Measurements from ENCODE around the gene NOXA1. TPM values are rescaled to one million over a fixed set of nuclear protein-coding genes. Genes with fewer than 3 reads are reported as not detected.

Gene NOXA1
- total and polyA plus RNA-seq, 2 of the 8 experiments (the other 6 are each of a cell fraction or from before 2014, with no cell fraction given), result 0.34 to 0.91 TPM

- FAIRE-seq, result no peak
- peak overlapping the region; percentile 81 for H2AFZ ChIP-seq (ENCODE audit: low read length)
- TF ChIP-seq JUN (IDR thresholded peaks at IDR 0.05; ENCODE audit: low read depth, low read length) (no peak), KDM1A (IDR thresholded peaks at IDR 0.05; ENCODE audit: borderline replicate concordance, low read length) (no peak), SIX5 (IDR thresholded peaks at IDR 0.05; ENCODE audit: low read depth, low read length) (no peak), NRF1 (IDR thresholded peaks at IDR 0.05; ENCODE audit: low read depth, low read length) (no peak), SP4 (IDR thresholded peaks at IDR 0.05; ENCODE audit: low read length) (no peak), TEAD4 (IDR thresholded peaks at IDR 0.05; ENCODE audit: low read depth, low read length) (no peak), NANOG (IDR thresholded peaks at IDR 0.05; ENCODE audit: insufficient read depth, low read depth, low read length, poor library complexity, severe bottlenecking) (no peak), BRCA1 (IDR thresholded peaks at IDR 0.05; ENCODE audit: low read depth, low read length) (no peak), RAD21 (IDR thresholded peaks at IDR 0.05 in 1 of 2, conservative IDR thresholded peaks at IDR 0.05 in 1 of 2; ENCODE audit: low read depth in 2 of 2, low read length in 2 of 2) (no peak), ATF2 (IDR thresholded peaks at IDR 0.05; ENCODE audit: low read length) (no peak)
Observed at GRCh38 chr9:137421838-137422603, 1.2 kb upstream of the NOXA1 start.

More at GRCh38 chr9:137421838-137422603, 1.2 kb upstream of the NOXA1 start:
- WGBS, 2 experiments (ENCODE audit: extremely low coverage in 1 of 2, insufficient coverage in 1 of 2, insufficient read length in 1 of 2, insufficient replicate concordance in 2 of 2, low coverage in 1 of 2, low lambda C conversion rate in 2 of 2, missing lambda C conversion rate in 1 of 2), result 10% methylated on average over 11 of the region's 11 CpGs; no CpG with 5 or more reads in 1 of the 2 experiments
- H3K56ac ChIP-seq (replicated peaks; ENCODE audit: insufficient read length, low read depth, low read length), result no peak overlapping the region
- ChIA-PET POLR2A (ENCODE audit: partially characterized antibody) (interaction anchor here (0.6 to 2.1 kb wide), 5 partner anchors 9 to 142 kb away, joined by 3 to 11 read pairs (median 8); no protein-coding TSS in a partner anchor), CTCF (ENCODE audit: partially characterized antibody) (interaction anchor here (0.8 to 2.4 kb wide), 10 partner anchors 10 to 123 kb away, joined by 3 to 8 read pairs (median 4); no protein-coding TSS in a partner anchor)
- H3K23ac ChIP-seq (ENCODE audit: insufficient read length), result no peak overlapping the region
- no peak overlapping the region for H2BK15ac ChIP-seq (ENCODE audit: low read length)
- no peak overlapping the region for H3K27ac ChIP-seq (ENCODE audit: low read depth, low read length)
- H3K9me3 ChIP-seq (ENCODE audit: insufficient read depth in 2 of 2, low read depth in 1 of 2, low read length in 1 of 2), result no peaks in the 10 kb centered on the region
- no peak overlapping the region for H2BK20ac ChIP-seq (ENCODE audit: low read length)
- H3K9ac ChIP-seq (replicated peaks in 1 of 4; ENCODE audit: extremely low read depth in 1 of 4, low read depth in 3 of 4, low read length in 3 of 4), result peak overlapping the region; percentile 25 to 59 (median 32); a peak in 5 of 7 replicates
- H4K20me1 ChIP-seq (replicated peaks in 1 of 2; ENCODE audit: control insufficient read depth in 1 of 2, insufficient read depth in 2 of 2, low read length in 2 of 2), result peaks cover 0 to 1% of the 10 kb centered on the region in 2 experiments
- peaks cover 0 to 13% (median 2%) of the 10 kb centered on the region in 4 experiments; a peak in 4 of 7 replicates for H3K27me3 ChIP-seq (replicated peaks in 1 of 4; ENCODE audit: control insufficient read depth in 3 of 4, extremely low read depth in 1 of 4, insufficient read depth in 3 of 4, low read length in 3 of 4)
- H2BK5ac ChIP-seq (ENCODE audit: low read depth, low read length), result no peak overlapping the region
- H4K91ac ChIP-seq (replicated peaks; ENCODE audit: insufficient read length, low read length), result no peak overlapping the region
- peaks cover 0 to 2% (median 0%) of the 10 kb centered on the region in 4 experiments; a peak in 1 of 7 replicates for H3K4me1 ChIP-seq (replicated peaks in 1 of 4; ENCODE audit: control insufficient read depth in 3 of 4, insufficient read depth in 4 of 4, low read length in 3 of 4)
- DNase-seq (ENCODE audit: low read depth in 1 of 2, low spot score in 2 of 2), result no peak
- no peak overlapping the region for H4K8ac ChIP-seq (ENCODE audit: extremely low read depth, insufficient read depth, low read length)
- no peak overlapping the region for H3K4ac ChIP-seq (replicated peaks; ENCODE audit: insufficient read length, low read depth, low read length)
- H3K14ac ChIP-seq (ENCODE audit: insufficient read length), result no peak overlapping the region
- no peak overlapping the region for H2BK12ac ChIP-seq (ENCODE audit: low read depth, low read length)
- peaks cover 0 to 5% of the 10 kb centered on the region in 2 experiments; a peak in 1 of 4 replicates for H3K79me2 ChIP-seq (ENCODE audit: control insufficient read depth in 1 of 2, insufficient read depth in 2 of 2, low read length in 2 of 2)
- no peak overlapping the region for H2BK120ac ChIP-seq (replicated peaks; ENCODE audit: low read depth, low read length)
- H3K4me2 ChIP-seq (ENCODE audit: insufficient read depth in 1 of 2, low read depth in 2 of 2, low read length in 2 of 2), result peak overlapping the region; percentile 92 to 98
- H3K18ac ChIP-seq (ENCODE audit: extremely low read depth, low read length), result peak overlapping the region; percentile 51
- H3K36me3 ChIP-seq (ENCODE audit: control insufficient read depth in 2 of 4, insufficient read depth in 4 of 4, low read length in 3 of 4), result no peaks in the 10 kb centered on the region
- peaks cover 9% of the 10 kb centered on the region; the same call in 1 of the 2 replicates for H3K23me2 ChIP-seq (ENCODE audit: low read depth, low read length)
- peaks cover 3% of the 10 kb centered on the region; the same call in 1 of the 2 replicates for H3K79me1 ChIP-seq (ENCODE audit: low read depth, low read length)
- no peak overlapping the region for H4K5ac ChIP-seq (ENCODE audit: insufficient read length, low read depth, low read length)
- H3K4me3 ChIP-seq (ENCODE audit: extremely low read depth in 1 of 4, insufficient read depth in 2 of 4, low read depth in 3 of 4, low read length in 4 of 4), result peak overlapping the region; percentile 70 to 84 (median 80)
- H2AK5ac ChIP-seq (ENCODE audit: low read depth, low read length), result no peak overlapping the region
